DMS153 (cell line): ENCODE measurements around the gene ADGRD2.

Source experiments
- DNase-seq: peaks from one replicate; lab custom pipeline; 2025; lab: John Stamatoyannopoulos, UW

ADGRD2 gene

GRCh38 chr9:124438091-124438490 is 12.2 kb upstream of the ADGRD2 start:
- no peak for DNase-seq

DNA sequence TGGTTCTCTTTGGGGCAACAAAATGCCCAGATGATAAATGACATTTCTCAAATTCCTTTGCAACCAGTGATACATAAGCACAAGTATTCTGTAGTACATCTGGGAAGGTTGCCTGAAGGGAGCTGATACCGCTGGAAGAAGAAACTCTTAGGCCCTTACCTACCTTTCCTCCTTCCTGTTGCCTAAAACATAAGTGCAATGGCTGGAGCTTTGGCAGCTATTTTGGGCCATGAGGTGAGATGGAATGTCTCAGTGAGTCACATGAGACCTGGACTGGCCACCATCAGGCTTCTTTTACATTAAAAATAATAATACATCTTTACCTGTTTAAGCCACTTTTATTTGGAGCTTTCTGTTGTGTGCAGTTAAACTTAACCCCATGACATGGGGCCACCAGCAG is 11.2 kb upstream of the ADGRD2 start:
- DNase-seq: no peak

DNA sequence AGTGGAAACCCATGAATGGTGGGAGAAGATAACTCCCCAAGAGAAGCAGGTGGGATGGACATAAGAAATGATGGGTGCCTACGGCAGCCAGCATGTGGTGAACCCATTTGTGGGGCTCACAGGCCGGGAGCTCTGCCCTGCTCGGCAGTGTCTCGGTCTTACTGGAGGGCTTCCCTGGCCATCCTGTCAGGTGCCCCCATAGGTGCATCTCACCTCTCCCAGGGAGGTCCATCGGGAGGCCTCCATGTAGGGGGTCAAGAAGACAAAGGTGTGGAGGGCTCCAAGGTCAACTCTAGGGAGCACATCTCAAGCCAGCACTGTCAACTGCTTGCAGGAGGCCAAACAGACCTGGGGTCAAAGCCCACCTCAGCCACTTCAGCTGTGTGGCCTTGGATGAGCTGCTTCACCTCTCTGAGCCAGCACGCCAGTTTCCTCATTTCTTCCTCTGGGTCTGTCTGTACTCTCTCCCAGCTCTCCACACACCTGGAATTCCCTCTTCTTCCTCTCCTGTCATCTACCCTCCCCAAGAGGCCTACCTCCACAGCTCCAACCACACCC is 10.5 kb upstream of the ADGRD2 start:
- no peak for DNase-seq

- DNase-seq: no peak
These were observed 9.5 kb upstream of the ADGRD2 start for GRCh38 chr9:124440786-124441185.

DNA sequence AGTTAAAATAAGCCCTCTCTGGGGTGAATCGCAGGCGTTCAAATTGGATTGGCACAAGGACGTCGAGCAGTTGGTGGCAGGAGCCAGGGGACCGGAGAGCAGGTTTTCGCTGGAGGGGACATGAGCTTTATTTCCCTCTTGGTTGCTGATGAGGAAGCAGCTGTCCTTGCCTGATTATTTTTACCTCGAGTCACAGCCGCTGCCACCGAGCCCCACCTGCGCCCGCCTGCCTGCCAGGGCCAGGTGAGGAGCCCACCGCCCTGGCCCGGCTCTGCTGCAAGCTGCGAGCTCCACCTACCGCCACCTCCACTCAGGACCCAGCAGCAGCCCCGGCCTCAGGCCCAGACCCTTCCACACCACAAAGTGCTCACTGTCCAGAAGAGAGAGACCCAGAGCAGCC is 9.0 kb upstream of the ADGRD2 start:
- no peak for DNase-seq

GRCh38 chr9:124442379-124442778 is 7.9 kb upstream of the ADGRD2 start:
- no peak for DNase-seq

GRCh38 chr9:124442826-124443225 is 7.4 kb upstream of the ADGRD2 start:
- DNase-seq: no peak

DNA sequence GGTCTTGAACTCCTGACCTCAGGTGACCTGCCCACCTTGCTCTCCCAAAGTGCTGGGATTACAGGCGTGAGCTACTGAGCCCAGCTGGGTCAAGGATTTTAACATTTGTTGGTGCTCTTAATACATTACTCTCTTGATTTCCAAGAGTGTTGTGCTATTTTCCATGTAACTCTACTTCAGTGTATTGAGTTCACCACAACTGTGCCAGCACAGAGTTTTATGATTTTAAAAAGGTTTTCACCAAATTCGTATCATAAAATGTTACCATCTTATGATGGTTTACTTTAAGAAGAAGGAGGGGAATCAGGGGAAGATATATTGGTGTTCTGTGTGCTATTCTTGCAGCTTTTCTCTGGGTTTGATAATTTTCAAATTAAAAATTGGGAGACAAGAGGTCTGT is 6.6 kb upstream of the ADGRD2 start:
- no peak for DNase-seq

- DNase-seq: no peak
These were observed 6.1 kb upstream of the ADGRD2 start for GRCh38 chr9:124444166-124444565.

GRCh38 chr9:124447297-124447661 is 3.0 kb upstream of the ADGRD2 start:
- no peak for DNase-seq

DNA sequence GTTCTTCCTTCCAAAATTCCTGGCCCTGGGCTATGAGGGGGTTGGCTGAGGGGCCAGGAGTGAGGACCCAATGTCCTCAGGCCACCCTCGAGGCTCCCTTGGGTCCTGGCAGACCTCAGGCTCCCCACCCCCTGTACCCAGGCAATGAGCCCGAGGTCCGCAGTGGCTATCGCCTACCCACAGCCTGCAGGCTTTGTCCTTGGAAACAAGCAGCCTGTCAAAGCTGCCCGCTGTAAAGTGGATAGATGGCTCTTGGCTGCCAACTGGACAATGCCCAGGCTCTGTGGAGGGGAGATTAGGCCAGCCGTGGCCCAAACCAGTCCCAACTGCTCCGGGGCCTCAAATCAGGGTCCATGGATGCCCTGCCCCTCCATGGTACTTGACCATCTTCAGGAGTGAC is 2.2 kb upstream of the ADGRD2 start:
- DNase-seq: no peak

- no peak for DNase-seq
These were observed 685 bp upstream of the ADGRD2 start for GRCh38 chr9:124449381-124450151.

- no peak for DNase-seq
These were observed 845 bp downstream of the ADGRD2 start for GRCh38 chr9:124450931-124451661.

DNA sequence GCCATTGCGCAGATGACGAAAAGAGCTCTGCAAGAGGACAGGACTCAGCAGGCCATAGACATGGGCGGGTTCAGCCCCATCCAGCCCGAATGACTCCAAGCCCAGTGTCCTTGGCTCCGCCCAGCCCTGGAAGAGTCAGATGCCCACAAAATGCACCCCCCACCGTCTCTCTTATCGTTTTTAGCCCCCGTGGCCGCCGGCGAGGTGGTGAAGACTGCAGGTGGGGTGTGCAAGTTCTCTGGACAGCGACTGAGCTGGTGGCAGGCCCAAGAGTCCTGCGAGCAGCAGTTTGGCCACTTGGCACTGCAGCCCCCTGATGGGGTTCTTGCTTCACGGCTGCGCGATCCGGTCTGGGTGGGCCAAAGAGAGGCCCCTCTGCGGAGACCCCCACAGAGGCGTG is 2.1 kb downstream of the ADGRD2 start:
- no peak for DNase-seq

- no peak for DNase-seq
These were observed 2.8 kb downstream of the ADGRD2 start for GRCh38 chr9:124452841-124453585.

DNA sequence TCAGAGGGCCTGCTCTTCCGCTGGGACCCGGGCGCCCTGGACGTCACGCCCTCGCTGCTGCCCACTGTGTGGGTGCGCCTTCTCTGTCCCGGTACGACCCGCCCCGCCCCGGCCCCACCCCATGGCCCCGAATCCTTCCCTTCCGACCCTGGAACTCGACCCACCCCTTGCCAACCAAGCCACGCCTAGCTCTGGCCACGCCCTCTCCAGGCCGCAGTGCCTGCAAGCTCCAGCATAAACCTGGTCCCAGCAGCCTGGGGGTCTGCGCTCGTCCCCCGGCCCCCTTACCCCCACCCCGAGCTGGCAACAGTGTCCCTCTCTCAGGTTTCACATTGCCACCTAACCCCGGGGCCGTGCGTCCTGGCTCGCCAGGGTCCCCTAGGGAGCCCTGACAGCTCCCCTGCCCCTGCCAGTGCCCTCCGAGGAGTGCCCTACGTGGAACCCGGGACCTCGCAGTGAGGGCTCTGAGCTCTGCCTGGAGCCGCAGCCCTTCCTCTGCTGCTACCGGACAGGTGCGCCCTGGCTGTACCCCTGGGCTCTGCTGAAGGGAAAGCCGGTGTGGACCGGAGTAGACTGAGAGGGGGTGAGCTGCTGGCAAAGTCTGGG is 3.4 kb downstream of the ADGRD2 start:
- DNase-seq: no peak

GRCh38 chr9:124454296-124454695 is 4.0 kb downstream of the ADGRD2 start:
- DNase-seq: no peak

DNA sequence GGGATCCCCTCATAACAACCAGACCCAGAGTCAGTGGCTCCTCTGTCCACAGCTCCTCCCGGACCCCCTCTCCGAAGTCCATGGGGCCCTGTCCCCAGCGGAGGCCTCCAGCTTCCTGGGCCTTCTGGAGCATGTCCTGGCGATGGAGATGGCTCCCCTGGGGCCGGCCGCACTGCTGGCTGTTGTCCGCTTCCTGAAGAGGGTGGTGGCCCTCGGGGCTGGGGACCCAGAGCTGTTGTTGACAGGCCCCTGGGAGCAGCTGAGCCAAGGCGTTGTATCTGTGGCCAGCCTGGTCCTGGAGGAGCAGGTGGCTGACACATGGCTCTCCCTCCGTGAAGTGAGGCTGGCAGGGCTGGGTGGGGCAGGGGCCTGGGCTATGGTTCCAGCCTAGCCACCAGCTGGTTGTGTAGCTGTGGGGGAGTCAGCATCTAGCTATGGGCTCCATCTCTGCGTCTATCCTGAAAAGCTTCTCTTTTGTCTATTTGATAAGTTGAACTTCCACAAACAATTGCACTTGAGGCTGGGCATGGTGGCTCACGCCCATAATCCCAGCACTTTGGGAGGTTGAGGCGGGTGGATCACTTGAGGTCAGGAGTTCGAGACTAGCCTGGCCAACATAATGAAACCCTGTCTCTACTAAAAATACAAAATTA is 4.7 kb downstream of the ADGRD2 start:
- no peak for DNase-seq

DNA sequence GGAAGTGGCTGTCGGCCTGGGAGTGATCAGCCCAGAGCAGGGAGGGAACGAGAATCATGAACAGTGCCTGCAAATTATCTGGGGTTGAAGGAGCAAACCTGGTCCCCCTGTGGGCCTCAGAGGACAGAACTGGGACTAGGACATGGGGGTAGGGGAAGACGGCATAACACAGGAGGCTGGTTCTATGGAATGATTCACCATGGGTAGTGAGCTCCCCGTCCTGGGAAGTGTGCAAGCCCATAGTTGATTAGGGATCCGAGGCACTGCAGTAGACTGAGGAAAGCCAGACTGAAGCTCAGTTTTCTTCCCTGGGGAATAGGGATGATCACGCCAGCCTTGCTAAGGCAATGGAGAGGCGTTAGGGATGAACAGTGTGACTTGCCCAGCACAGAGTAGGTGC is 5.6 kb downstream of the ADGRD2 start:
- no peak for DNase-seq

- DNase-seq: no peak
These were observed 6.3 kb downstream of the ADGRD2 start for GRCh38 chr9:124456341-124457078.
